AG09319 (cell line): ENCODE data around the gene LENG9.
"Not testable (repeated sequence)": the region's sequence is repeated elsewhere in the genome, so short reads cannot be mapped to it uniquely, and the experiment has no call there.

Experiments
- DNase-seq: peaks from one replicate; pipeline ENCODE4 v3.0.0-alpha.2; 2010; ENCODE audit warnings: low read depth; ENCODE audit errors: extremely low read depth
- TF ChIP-seq, protein P1 (sequence below): IDR thresholded peaks from 2 replicates; pipeline ENCODE4 v1.5.1; 2011; ENCODE audit warnings: low read depth, mild to moderate bottlenecking, inconsistent platforms, low read length, moderate library complexity

LENG9 gene

DNA sequence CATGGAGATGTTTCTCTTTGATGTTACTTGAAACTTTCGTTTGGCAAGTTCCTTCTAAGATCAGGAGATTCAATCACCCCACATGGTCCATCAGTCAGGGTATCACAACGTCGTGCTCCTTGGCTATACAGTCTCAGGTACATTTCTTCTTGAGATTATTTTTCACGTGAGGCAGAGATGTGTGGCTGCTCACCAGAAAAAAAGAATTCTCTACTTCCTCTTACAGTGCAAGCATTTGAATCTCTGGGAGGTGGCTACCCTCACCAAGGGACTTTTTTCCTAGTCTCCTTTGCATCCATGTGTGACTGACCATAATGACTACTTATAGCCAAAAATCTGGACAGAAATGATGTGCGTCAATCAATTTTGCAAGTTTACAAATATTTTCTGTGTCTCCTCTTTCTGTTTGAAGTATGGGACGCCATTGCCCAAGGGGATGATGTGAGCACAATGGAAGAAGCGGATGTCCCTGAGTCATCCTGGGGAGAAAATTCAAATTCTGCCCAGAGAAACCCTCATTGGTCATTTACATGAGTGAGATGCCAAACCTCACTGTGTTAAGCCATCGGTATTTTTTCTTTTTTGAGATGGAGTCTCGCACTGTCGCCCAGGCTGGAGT, 30.5 kb upstream of the LENG9 start:
- TF ChIP-seq, protein P1, sequence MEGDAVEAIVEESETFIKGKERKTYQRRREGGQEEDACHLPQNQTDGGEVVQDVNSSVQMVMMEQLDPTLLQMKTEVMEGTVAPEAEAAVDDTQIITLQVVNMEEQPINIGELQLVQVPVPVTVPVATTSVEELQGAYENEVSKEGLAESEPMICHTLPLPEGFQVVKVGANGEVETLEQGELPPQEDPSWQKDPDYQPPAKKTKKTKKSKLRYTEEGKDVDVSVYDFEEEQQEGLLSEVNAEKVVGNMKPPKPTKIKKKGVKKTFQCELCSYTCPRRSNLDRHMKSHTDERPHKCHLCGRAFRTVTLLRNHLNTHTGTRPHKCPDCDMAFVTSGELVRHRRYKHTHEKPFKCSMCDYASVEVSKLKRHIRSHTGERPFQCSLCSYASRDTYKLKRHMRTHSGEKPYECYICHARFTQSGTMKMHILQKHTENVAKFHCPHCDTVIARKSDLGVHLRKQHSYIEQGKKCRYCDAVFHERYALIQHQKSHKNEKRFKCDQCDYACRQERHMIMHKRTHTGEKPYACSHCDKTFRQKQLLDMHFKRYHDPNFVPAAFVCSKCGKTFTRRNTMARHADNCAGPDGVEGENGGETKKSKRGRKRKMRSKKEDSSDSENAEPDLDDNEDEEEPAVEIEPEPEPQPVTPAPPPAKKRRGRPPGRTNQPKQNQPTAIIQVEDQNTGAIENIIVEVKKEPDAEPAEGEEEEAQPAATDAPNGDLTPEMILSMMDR: no peak
- DNase-seq: no peak

- not testable (repeated sequence) for DNase-seq
Measured at GRCh38 chr19:54493056-54493455, 29.5 kb upstream of the LENG9 start.

DNA sequence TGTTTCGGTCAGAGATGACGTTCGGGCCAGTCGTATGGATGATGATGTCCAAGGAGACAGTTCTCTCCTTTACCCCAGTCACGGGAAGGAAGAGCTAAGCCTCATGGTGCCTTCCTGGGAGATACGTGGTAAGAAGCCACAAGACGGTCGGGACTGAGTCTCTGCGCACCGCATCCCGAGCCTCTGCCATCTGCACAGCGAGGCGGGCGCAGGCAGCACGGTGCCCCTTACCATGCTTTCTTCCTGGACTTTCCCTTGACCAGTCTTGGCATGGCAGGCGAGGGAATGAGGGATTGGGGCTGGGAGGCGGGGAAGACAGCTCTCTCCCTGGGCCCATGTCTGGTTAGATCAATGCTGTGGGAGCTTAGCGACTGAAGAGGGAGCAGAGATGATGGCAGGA, 29.0 kb upstream of the LENG9 start:
- TF ChIP-seq, protein P1: no peak
- DNase-seq: no peak

DNA sequence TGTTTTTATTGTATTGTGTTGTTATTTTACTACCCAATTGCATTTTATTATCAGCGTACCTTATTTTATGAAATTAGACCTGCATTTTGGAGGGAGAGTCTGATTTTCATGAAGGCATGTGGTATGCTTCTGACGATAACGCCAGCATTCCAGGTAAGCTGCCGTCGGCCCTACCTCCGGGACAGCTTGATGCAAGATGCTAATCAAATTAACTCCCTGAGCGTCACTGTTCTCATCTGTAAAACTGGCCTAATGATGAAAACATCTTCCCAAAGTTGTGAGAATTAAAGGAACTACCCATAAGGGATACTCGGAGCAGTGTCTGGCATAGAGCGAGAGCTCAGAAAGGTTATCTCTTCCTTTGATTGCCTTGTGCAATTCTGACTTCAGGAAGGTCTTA, 26.2 kb upstream of the LENG9 start:
- DNase-seq: no peak
- TF ChIP-seq, protein P1: no peak

DNA sequence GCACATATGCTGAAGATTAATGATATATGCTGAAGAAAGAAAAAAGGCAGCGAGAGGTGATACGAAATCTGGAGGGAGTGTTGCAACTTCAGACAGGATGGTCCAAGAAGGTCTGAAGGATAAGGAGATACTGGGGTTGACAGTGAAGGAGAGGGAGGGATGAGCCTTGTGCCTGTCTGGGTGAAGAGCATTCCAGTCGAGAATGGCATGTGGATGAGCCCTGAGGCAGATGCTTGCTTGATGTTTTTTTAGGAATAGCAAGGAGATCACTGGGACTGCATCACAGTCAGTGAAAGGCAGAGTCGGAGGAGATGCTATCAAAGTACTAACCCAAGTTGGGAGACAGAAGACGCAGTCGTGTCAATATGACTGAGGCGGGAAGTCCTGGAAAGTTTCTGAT, 25.8 kb upstream of the LENG9 start:
- TF ChIP-seq, protein P1: no peak
- no peak for DNase-seq

- DNase-seq: no peak
- TF ChIP-seq, protein P1: no peak
Measured at GRCh38 chr19:54485851-54486250, 22.3 kb upstream of the LENG9 start.

GRCh38 chr19:54484451-54484850, 20.9 kb upstream of the LENG9 start:
- DNase-seq: no peak
- TF ChIP-seq, protein P1: no peak

DNA sequence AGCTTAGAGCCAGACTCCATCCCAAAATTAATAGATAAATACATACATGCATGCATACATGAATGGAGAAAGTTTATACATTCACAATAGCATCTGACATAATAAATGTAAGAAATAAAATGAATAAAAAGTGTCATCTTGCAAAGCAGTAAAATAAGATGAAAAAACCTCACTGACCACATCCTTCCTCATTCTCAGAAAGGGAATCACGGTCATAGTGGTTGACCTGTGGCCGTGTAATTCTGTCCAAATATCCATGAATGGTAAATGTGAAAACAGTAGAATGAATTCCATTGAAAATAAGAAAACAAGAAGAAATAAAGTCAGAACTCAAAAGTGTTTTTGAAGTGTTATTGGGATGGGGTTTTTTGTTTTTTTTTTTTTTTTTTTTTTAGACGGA, 19.3 kb upstream of the LENG9 start:
- TF ChIP-seq, protein P1: no peak
- no peak for DNase-seq
